ENCODE measurements around the gene UNC13C.

The UNC13C gene

GRCh38 chr15:53979051-53979788 is 979 bp downstream of the UNC13C start:
- Histone ChIP-seq H3K27ac (ENCODE audit: low read length) (no peak overlapping the region), H3K4me1 (ENCODE audit: control insufficient read depth, insufficient read depth, low read length) (no peaks in the 10 kb centered on the region), H3K4me3 (ENCODE audit: low read length) (no peak overlapping the region), H3K36me3 (ENCODE audit: control insufficient read depth, insufficient read depth, low read length) (no peaks in the 10 kb centered on the region), H3K27me3 (ENCODE audit: control insufficient read depth, insufficient read depth, low read length) (peaks cover 2% of the 10 kb centered on the region; the same call in 1 of the 2 replicates), H3K9me3 (ENCODE audit: control insufficient read depth, insufficient read depth, low read length) (no peaks in the 10 kb centered on the region)
- no CpG with 5 or more reads among the region's 4 CpGs for WGBS (ENCODE audit: insufficient coverage, insufficient read length)
- no peak for DNase-seq (ENCODE audit: low read depth, low spot score)

GRCh38 chr15:53980021-53980420 is 1.8 kb downstream of the UNC13C start:
- H3K4me3 ChIP-seq (ENCODE audit: low read length), result no peak overlapping the region
- no peaks in the 10 kb centered on the region for H3K9me3 ChIP-seq (ENCODE audit: control insufficient read depth, insufficient read depth, low read length)
- no CpG with 5 or more reads among the region's 2 CpGs for WGBS (ENCODE audit: insufficient coverage, insufficient read length)
- H3K36me3 ChIP-seq (ENCODE audit: control insufficient read depth, insufficient read depth, low read length), result no peaks in the 10 kb centered on the region
- no peak for DNase-seq (ENCODE audit: low read depth, low spot score)
- peaks cover 2% of the 10 kb centered on the region; the same call in 1 of the 2 replicates for H3K27me3 ChIP-seq (ENCODE audit: control insufficient read depth, insufficient read depth, low read length)
- no peaks in the 10 kb centered on the region for H3K4me1 ChIP-seq (ENCODE audit: control insufficient read depth, insufficient read depth, low read length)
- no peak overlapping the region for H3K27ac ChIP-seq (ENCODE audit: low read length)

- no peak for DNase-seq (ENCODE audit: low read depth, low spot score)
- Histone ChIP-seq H3K4me3 (ENCODE audit: low read length) (no peak overlapping the region), H3K9me3 (ENCODE audit: control insufficient read depth, insufficient read depth, low read length) (no peaks in the 10 kb centered on the region), H3K36me3 (ENCODE audit: control insufficient read depth, insufficient read depth, low read length) (no peaks in the 10 kb centered on the region), H3K27me3 (ENCODE audit: control insufficient read depth, insufficient read depth, low read length) (peaks cover 2% of the 10 kb centered on the region; the same call in 1 of the 2 replicates), H3K27ac (ENCODE audit: low read length) (no peak overlapping the region), H3K4me1 (ENCODE audit: control insufficient read depth, insufficient read depth, low read length) (no peaks in the 10 kb centered on the region)
- no CpG with 5 or more reads among the region's 4 CpGs for WGBS (ENCODE audit: insufficient coverage, insufficient read length)
Measured at GRCh38 chr15:53982071-53982680, 3.9 kb downstream of the UNC13C start.

- no CpG with 5 or more reads among the region's 1 CpG for WGBS (ENCODE audit: insufficient coverage, insufficient read length)
- H3K36me3 ChIP-seq (ENCODE audit: control insufficient read depth, insufficient read depth, low read length), result no peaks in the 10 kb centered on the region
- no peaks in the 10 kb centered on the region for H3K4me1 ChIP-seq (ENCODE audit: control insufficient read depth, insufficient read depth, low read length)
- no peaks in the 10 kb centered on the region for H3K9me3 ChIP-seq (ENCODE audit: control insufficient read depth, insufficient read depth, low read length)
- H3K4me3 ChIP-seq (ENCODE audit: low read length), result no peak overlapping the region
- no peak for DNase-seq (ENCODE audit: low read depth, low spot score)
- peaks cover 2% of the 10 kb centered on the region; the same call in 1 of the 2 replicates for H3K27me3 ChIP-seq (ENCODE audit: control insufficient read depth, insufficient read depth, low read length)
- no peak overlapping the region for H3K27ac ChIP-seq (ENCODE audit: low read length)
Measured at GRCh38 chr15:53982876-53983275, 4.6 kb downstream of the UNC13C start.

GRCh38 chr15:53984221-53984620 is 6.0 kb downstream of the UNC13C start:
- no peak overlapping the region for H3K27ac ChIP-seq (ENCODE audit: low read length)
- WGBS (ENCODE audit: insufficient coverage, insufficient read length), result no CpG with 5 or more reads among the region's 1 CpG
- no peaks in the 10 kb centered on the region for H3K36me3 ChIP-seq (ENCODE audit: control insufficient read depth, insufficient read depth, low read length)
- no peaks in the 10 kb centered on the region for H3K27me3 ChIP-seq (ENCODE audit: control insufficient read depth, insufficient read depth, low read length)
- H3K9me3 ChIP-seq (ENCODE audit: control insufficient read depth, insufficient read depth, low read length), result no peaks in the 10 kb centered on the region
- DNase-seq (ENCODE audit: low read depth, low spot score), result no peak
- no peaks in the 10 kb centered on the region for H3K4me1 ChIP-seq (ENCODE audit: control insufficient read depth, insufficient read depth, low read length)
- H3K4me3 ChIP-seq (ENCODE audit: low read length), result no peak overlapping the region

- Histone ChIP-seq H3K4me1 (ENCODE audit: control insufficient read depth, insufficient read depth, low read length) (no peaks in the 10 kb centered on the region), H3K36me3 (ENCODE audit: control insufficient read depth, insufficient read depth, low read length) (no peaks in the 10 kb centered on the region), H3K4me3 (ENCODE audit: low read length) (no peak overlapping the region), H3K27me3 (ENCODE audit: control insufficient read depth, insufficient read depth, low read length) (no peaks in the 10 kb centered on the region), H3K9me3 (ENCODE audit: control insufficient read depth, insufficient read depth, low read length) (no peaks in the 10 kb centered on the region), H3K27ac (ENCODE audit: low read length) (no peak overlapping the region)
- no peak for DNase-seq (ENCODE audit: low read depth, low spot score)
- no CpG with 5 or more reads among the region's 4 CpGs for WGBS (ENCODE audit: insufficient coverage, insufficient read length)
Measured at GRCh38 chr15:53985562-53985961, 7.3 kb downstream of the UNC13C start.

- no peaks in the 10 kb centered on the region for H3K9me3 ChIP-seq (ENCODE audit: control insufficient read depth, insufficient read depth, low read length)
- H3K36me3 ChIP-seq (ENCODE audit: control insufficient read depth, insufficient read depth, low read length), result no peaks in the 10 kb centered on the region
- DNase-seq (ENCODE audit: low read depth, low spot score), result no peak
- H3K27me3 ChIP-seq (ENCODE audit: control insufficient read depth, insufficient read depth, low read length), result no peaks in the 10 kb centered on the region
- no peak overlapping the region for H3K27ac ChIP-seq (ENCODE audit: low read length)
- H3K4me3 ChIP-seq (ENCODE audit: low read length), result no peak overlapping the region
- no CpG with 5 or more reads among the region's 2 CpGs for WGBS (ENCODE audit: insufficient coverage, insufficient read length)
- H3K4me1 ChIP-seq (ENCODE audit: control insufficient read depth, insufficient read depth, low read length), result no peaks in the 10 kb centered on the region
Measured at GRCh38 chr15:53987480-53987879, 9.2 kb downstream of the UNC13C start.

DNA sequence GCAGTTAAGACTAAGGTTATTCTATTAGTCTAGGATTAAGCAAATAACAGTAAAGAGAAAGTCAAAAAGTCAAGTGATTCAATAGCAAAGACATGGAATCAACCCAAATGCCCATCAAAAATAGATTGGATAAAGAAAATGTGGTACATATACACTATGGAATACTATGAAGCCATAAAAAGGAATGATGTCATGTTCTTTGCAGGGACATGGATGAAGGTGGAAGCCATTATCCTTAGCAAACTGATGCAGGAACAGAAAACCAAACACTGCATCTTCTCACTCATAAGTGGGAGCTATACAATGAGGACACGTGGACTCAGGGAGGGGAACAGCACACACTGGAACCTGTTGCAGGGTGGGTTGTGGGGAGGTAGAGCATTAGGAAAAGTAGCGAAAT is 29.0 kb downstream of the UNC13C start:
- WGBS (ENCODE audit: insufficient coverage, insufficient read length), result no CpG with 5 or more reads among the region's 2 CpGs
- H3K27ac ChIP-seq (ENCODE audit: low read length), result no peak overlapping the region
- no peaks in the 10 kb centered on the region for H3K9me3 ChIP-seq (ENCODE audit: control insufficient read depth, insufficient read depth, low read length)
- no peaks in the 10 kb centered on the region for H3K27me3 ChIP-seq (ENCODE audit: control insufficient read depth, insufficient read depth, low read length)
- DNase-seq (ENCODE audit: low read depth, low spot score), result no peak
- H3K4me1 ChIP-seq (ENCODE audit: control insufficient read depth, insufficient read depth, low read length), result no peaks in the 10 kb centered on the region
- no peak overlapping the region for H3K4me3 ChIP-seq (ENCODE audit: low read length)
- no peaks in the 10 kb centered on the region for H3K36me3 ChIP-seq (ENCODE audit: control insufficient read depth, insufficient read depth, low read length)

GRCh38 chr15:54011656-54012055 is 33.4 kb downstream of the UNC13C start:
- Histone ChIP-seq H3K27me3 (ENCODE audit: control insufficient read depth, insufficient read depth, low read length) (no peaks in the 10 kb centered on the region), H3K36me3 (ENCODE audit: control insufficient read depth, insufficient read depth, low read length) (no peaks in the 10 kb centered on the region), H3K4me1 (ENCODE audit: control insufficient read depth, insufficient read depth, low read length) (no peaks in the 10 kb centered on the region), H3K9me3 (ENCODE audit: control insufficient read depth, insufficient read depth, low read length) (no peaks in the 10 kb centered on the region), H3K27ac (ENCODE audit: low read length) (no peak overlapping the region), H3K4me3 (ENCODE audit: low read length) (no peak overlapping the region)
- WGBS (ENCODE audit: insufficient coverage, insufficient read length), result no CpG with 5 or more reads among the region's 1 CpG
- no peak for DNase-seq (ENCODE audit: low read depth, low spot score)

GRCh38 chr15:54014067-54014655 is 35.9 kb downstream of the UNC13C start:
- Histone ChIP-seq H3K9me3 (ENCODE audit: control insufficient read depth, insufficient read depth, low read length) (no peaks in the 10 kb centered on the region), H3K4me3 (ENCODE audit: low read length) (no peak overlapping the region), H3K27ac (ENCODE audit: low read length) (no peak overlapping the region), H3K4me1 (ENCODE audit: control insufficient read depth, insufficient read depth, low read length) (no peaks in the 10 kb centered on the region), H3K27me3 (ENCODE audit: control insufficient read depth, insufficient read depth, low read length) (no peaks in the 10 kb centered on the region), H3K36me3 (ENCODE audit: control insufficient read depth, insufficient read depth, low read length) (no peaks in the 10 kb centered on the region)
- DNase-seq (ENCODE audit: low read depth, low spot score), result no peak
- no CpG with 5 or more reads among the region's 4 CpGs for whole genome bisulfite sequencing (ENCODE audit: insufficient coverage, insufficient read length)

Data from iPS DF 6.9 (cell line).